Ectodermal cell (in vitro differentiated cells): ENCODE measurements around the gene ALPK3.

Source experiments
- H3K27ac ChIP-seq: 2 replicates; pipeline ENCODE4 v1.7.0; 2013; ENCODE audit warnings: mild to moderate bottlenecking, low read depth, low read length; ENCODE audit not compliant: insufficient read depth, poor library complexity, severe bottlenecking
- H3K27me3 ChIP-seq: 2 replicates; pipeline ENCODE4 v1.7.0; 2013; ENCODE audit warnings: mild to moderate bottlenecking, low read length; ENCODE audit not compliant: insufficient read depth, control insufficient read depth, poor library complexity, severe bottlenecking
- H3K36me3 ChIP-seq: one replicate; pipeline ENCODE4 v1.7.0; 2013; ENCODE audit warnings: low read length; ENCODE audit not compliant: control insufficient read depth, insufficient read depth
- H3K4me1 ChIP-seq: one replicate; pipeline ENCODE4 v1.7.0; 2013; ENCODE audit warnings: low read length; ENCODE audit not compliant: control insufficient read depth, insufficient read depth
- H3K4me3 ChIP-seq: 2 replicates; pipeline ENCODE4 v1.7.0; 2013; ENCODE audit warnings: low read depth, low read length, control low read depth; ENCODE audit not compliant: insufficient read depth
- H3K9me3 ChIP-seq: 2 replicates; pipeline ENCODE4 v1.7.0; 2013; ENCODE audit warnings: mild to moderate bottlenecking, low read length, moderate library complexity; ENCODE audit not compliant: control insufficient read depth
- WGBS, 2 experiments: methylation state at CpG; one replicate each; pipeline ENCODE4 v1.1.7; 2013; ENCODE audit warnings: missing lambda C conversion rate in 2 of 2; 5-methylcytosine and 5-hydroxymethylcytosine counted together

Gene ALPK3

GRCh38 chr15:84880822-84881519 is 63.8 kb downstream of the ALPK3 start:
- Histone ChIP-seq H3K4me1 (no peaks in the 10 kb centered on the region), H3K9me3 (no peaks in the 10 kb centered on the region), H3K27me3 (no peaks in the 10 kb centered on the region), H3K27ac (no peak overlapping the region), H3K36me3 (no peaks in the 10 kb centered on the region), H3K4me3 (no peak overlapping the region)
- WGBS, 2 experiments, result 93 to 96% methylated on average over 8 of the region's 8 CpGs

- 90 to 96% methylated on average over 7 of the region's 7 CpGs for WGBS, 2 experiments
- Histone ChIP-seq H3K4me1 (no peaks in the 10 kb centered on the region), H3K4me3 (no peak overlapping the region), H3K27me3 (no peaks in the 10 kb centered on the region), H3K27ac (no peak overlapping the region), H3K9me3 (no peaks in the 10 kb centered on the region), H3K36me3 (no peaks in the 10 kb centered on the region)
These were observed 64.3 kb downstream of the ALPK3 start for GRCh38 chr15:84881520-84881830.

GRCh38 chr15:84883466-84883865 is 66.3 kb downstream of the ALPK3 start:
- H3K36me3 ChIP-seq, result no peaks in the 10 kb centered on the region
- H3K27ac ChIP-seq, result no peak overlapping the region
- H3K9me3 ChIP-seq, result no peaks in the 10 kb centered on the region
- H3K27me3 ChIP-seq, result no peaks in the 10 kb centered on the region
- H3K4me3 ChIP-seq, result no peak overlapping the region
- no peaks in the 10 kb centered on the region for H3K4me1 ChIP-seq
- 91 to 94% methylated on average over 6 of the region's 6 CpGs for WGBS, 2 experiments

- Histone ChIP-seq H3K4me1 (no peaks in the 10 kb centered on the region), H3K4me3 (no peak within 1 kb of the TSS), H3K27ac (no peak within 1 kb of the TSS), H3K36me3 (no peaks in the 10 kb centered on the region), H3K9me3 (no peaks in the 10 kb centered on the region), H3K27me3 (no peaks in the 10 kb centered on the region)
- WGBS, 2 experiments, result 90 to 92% methylated on average over 11 of the region's 11 CpGs
These were observed 67.0 kb downstream of the ALPK3 start, which contains the start of gene SLC28A1 for GRCh38 chr15:84883916-84884781. Gene SLC28A1 (plus strand): TSS chr15:84884662. CDS start chr15:84887761, 3,099 bp downstream.

- WGBS, 2 experiments, result 92 to 95% methylated on average over 6 to 7 of the region's 7 CpGs
- Histone ChIP-seq H3K36me3 (no peaks in the 10 kb centered on the region), H3K4me1 (no peaks in the 10 kb centered on the region), H3K4me3 (no peak overlapping the region), H3K9me3 (no peaks in the 10 kb centered on the region), H3K27ac (no peak overlapping the region), H3K27me3 (no peaks in the 10 kb centered on the region)
These were observed 68.6 kb downstream of the ALPK3 start for GRCh38 chr15:84885801-84886200.

GRCh38 chr15:84886211-84886983 is 69.2 kb downstream of the ALPK3 start:
- H3K36me3 ChIP-seq, result no peaks in the 10 kb centered on the region
- no peaks in the 10 kb centered on the region for H3K4me1 ChIP-seq
- WGBS, 2 experiments, result 91 to 92% methylated on average over 14 of the region's 14 CpGs
- no peaks in the 10 kb centered on the region for H3K27me3 ChIP-seq
- no peak overlapping the region for H3K27ac ChIP-seq
- no peaks in the 10 kb centered on the region for H3K9me3 ChIP-seq
- H3K4me3 ChIP-seq, result no peak overlapping the region

- H3K27ac ChIP-seq, result no peak overlapping the region
- H3K4me3 ChIP-seq, result no peak overlapping the region
- WGBS, 2 experiments, result 93% methylated on average over 1 of the region's 1 CpG
- no peaks in the 10 kb centered on the region for H3K9me3 ChIP-seq
- H3K4me1 ChIP-seq, result no peaks in the 10 kb centered on the region
- no peaks in the 10 kb centered on the region for H3K36me3 ChIP-seq
- no peaks in the 10 kb centered on the region for H3K27me3 ChIP-seq
These were observed 69.8 kb downstream of the ALPK3 start for GRCh38 chr15:84886984-84887299.

GRCh38 chr15:84887938-84888337 is 70.8 kb downstream of the ALPK3 start:
- Histone ChIP-seq H3K27me3 (no peaks in the 10 kb centered on the region), H3K4me1 (no peaks in the 10 kb centered on the region), H3K9me3 (no peaks in the 10 kb centered on the region), H3K36me3 (no peaks in the 10 kb centered on the region), H3K27ac (no peak overlapping the region), H3K4me3 (no peak overlapping the region)
- WGBS, 2 experiments, result 92 to 93% methylated on average over 4 of the region's 4 CpGs

- Histone ChIP-seq H3K36me3 (no peaks in the 10 kb centered on the region), H3K27ac (no peak overlapping the region), H3K27me3 (no peaks in the 10 kb centered on the region), H3K9me3 (no peaks in the 10 kb centered on the region), H3K4me1 (no peaks in the 10 kb centered on the region), H3K4me3 (no peak overlapping the region)
- 89% methylated on average over 17 of the region's 17 CpGs for WGBS, 2 experiments
These were observed 71.5 kb downstream of the ALPK3 start for GRCh38 chr15:84888639-84889038.
